Activated gamma-delta T cell treated with Interleukin-2 at 50 U/mL for 16 hours (primary cell): ENCODE data around the gene NOD1.
"Not testable (repeated sequence)": the region's sequence is repeated elsewhere in the genome, so short reads cannot be mapped to it uniquely, and the experiment has no call there.

Source experiments
- DNase-seq: peaks from one replicate; pipeline ENCODE4 v3.0.0-alpha.2; 2020

NOD1 gene

GRCh38 chr7:30478349-30479201 lies at the start of gene NOD1:
Gene NOD1 (minus strand): TSS chr7:30478784. CDS start chr7:30456921, 21,863 bp downstream.
- peak; percentile 51 for DNase-seq

GRCh38 chr7:30527297-30527696 lies 48.7 kb upstream of the NOD1 start:
- not testable (repeated sequence) for DNase-seq

- no peak for DNase-seq
Observed at GRCh38 chr7:30526163-30526562, 47.6 kb upstream of the NOD1 start.

GRCh38 chr7:30525429-30525828 lies 46.8 kb upstream of the NOD1 start:
- no peak for DNase-seq

- DNase-seq = no peak
Observed at GRCh38 chr7:30524545-30524944, 46.0 kb upstream of the NOD1 start.

- DNase-seq = no peak
Observed at GRCh38 chr7:30523466-30523865, 44.9 kb upstream of the NOD1 start.

- no peak for DNase-seq
Observed at GRCh38 chr7:30522159-30522558, 43.6 kb upstream of the NOD1 start.

GRCh38 chr7:30521532-30521931 lies 42.9 kb upstream of the NOD1 start:
- DNase-seq = no peak

- no peak for DNase-seq
Observed at GRCh38 chr7:30519122-30519521, 40.5 kb upstream of the NOD1 start.

- no peak for DNase-seq
Observed at GRCh38 chr7:30515761-30516160, 37.2 kb upstream of the NOD1 start.

GRCh38 chr7:30514776-30515175 lies 36.2 kb upstream of the NOD1 start:
- DNase-seq = no peak

- DNase-seq = no peak
Observed at GRCh38 chr7:30514177-30514576, 35.6 kb upstream of the NOD1 start.

- DNase-seq = no peak
Observed at GRCh38 chr7:30513762-30514161, 35.2 kb upstream of the NOD1 start.

- DNase-seq = no peak
Observed at GRCh38 chr7:30511973-30512662, 33.5 kb upstream of the NOD1 start.

GRCh38 chr7:30511494-30511893 lies 32.9 kb upstream of the NOD1 start:
- DNase-seq = no peak

GRCh38 chr7:30510124-30511075 lies 31.8 kb upstream of the NOD1 start:
- DNase-seq = peak; percentile 13

- DNase-seq = not testable (repeated sequence)
Observed at GRCh38 chr7:30509171-30509857, 30.7 kb upstream of the NOD1 start.

GRCh38 chr7:30507346-30507900 lies 28.8 kb upstream of the NOD1 start:
- not testable (repeated sequence) for DNase-seq

GRCh38 chr7:30505174-30505697 lies 26.7 kb upstream of the NOD1 start:
- no peak for DNase-seq

GRCh38 chr7:30504301-30505173 lies 26.0 kb upstream of the NOD1 start, which contains the start of gene GGCT:
Gene GGCT (minus strand): TSS chr7:30504829. CDS start chr7:30504709, 120 bp downstream.
- peak; percentile 96 for DNase-seq
